GM12878 (cell line): ENCODE data around the gene WSCD2. TPM values are rescaled to one million over a fixed set of nuclear protein-coding genes. Genes with fewer than 3 reads are reported as not detected.

Source experiments
- ATAC-seq: fragments of 200-7000 bp; cut with Tn5 transposase; 3 replicates; pipeline ENCODE4 v1.9.1; 2020; ENCODE audit warnings: mild to moderate bottlenecking, moderate library complexity
- BruUV-seq: library from RNA; stranded (reverse); fragments of 400-500 nt; replicated peaks from 2 replicates; lab custom pipeline; 2021; lab: Mats Ljungman, UMichigan
- CTCF ChIA-PET: fragments of 300-600 bp; sonication (Branson Sonifier 250); formaldehyde crosslinking; extraction: SDS; loops from one replicate; lab custom pipeline; 2021; ENCODE audit warnings: inconsistent platforms; lab: Yijun Ruan, JAX
- POLR2A ChIA-PET: fragments of 350-600 bp; formaldehyde crosslinking; extraction: SDS; loops from one replicate; lab custom pipeline; 2021; ENCODE audit warnings: inconsistent platforms; lab: Charles Lee
- RAD21 ChIA-PET: fragments of 300-600 bp; sonication (Branson Sonifier 250); formaldehyde crosslinking; loops from one replicate; lab custom pipeline; 2023; ENCODE audit warnings: antibody characterized with exemption; ENCODE audit not compliant: unreplicated experiment; lab: Charles Lee
- SMC1A ChIA-PET: fragments of 300-600 bp; sonication (Branson Sonifier 250); formaldehyde crosslinking; loops from one replicate; lab custom pipeline; 2023; ENCODE audit not compliant: unreplicated experiment, uncharacterized antibody; lab: Charles Lee
- DNase-seq: peaks from one replicate; pipeline ENCODE4 v3.0.0-alpha.2; 2011; ENCODE audit warnings: low read depth, low spot score
- FAIRE-seq: peaks from 3 replicates; lab custom pipeline; 2011; peaks lifted over from hg19 to GRCh38; lab: Jason Lieb, UNC
- H2AFZ ChIP-seq: 2 replicates; pipeline ENCODE4 v1.6.0; 2011; ENCODE audit warnings: low read depth, low read length, control low read depth; ENCODE audit not compliant: control insufficient read depth
- H3K27ac ChIP-seq: 2 replicates; pipeline ENCODE4 v1.5.1; 2011; ENCODE audit warnings: control low read depth; ENCODE audit not compliant: control insufficient read depth, insufficient read depth
- H3K27me3 ChIP-seq, 2 experiments: replicated peaks in 1 of 2; 2 replicates each; pipeline versions ENCODE4 v1.6.0 to v1.6.1; 2011; ENCODE audit warnings: low read length in 1 of 2; ENCODE audit not compliant: control insufficient read depth in 2 of 2, insufficient read depth in 2 of 2
- H3K36me3 ChIP-seq, 2 experiments: 2 replicates each; pipeline ENCODE4 v1.5.1; 2011; ENCODE audit warnings: low read length in 1 of 2; ENCODE audit not compliant: control insufficient read depth in 2 of 2, insufficient read depth in 2 of 2
- H3K4me1 ChIP-seq: 2 replicates; pipeline ENCODE4 v1.6.1; 2011; ENCODE audit warnings: mild to moderate bottlenecking, low read length, moderate library complexity, mixed read lengths; ENCODE audit not compliant: control insufficient read depth, insufficient read depth
- H3K4me2 ChIP-seq: 2 replicates; pipeline ENCODE4 v1.6.0; 2011; ENCODE audit warnings: control low read depth; ENCODE audit not compliant: control insufficient read depth, insufficient read depth
- H3K4me3 ChIP-seq: fragments of 200-600 bp; sonication (generic); 2 replicates; pipeline ENCODE4 v1.5.1; 2016
- H3K79me2 ChIP-seq: 2 replicates; pipeline ENCODE4 v1.6.0; 2011; ENCODE audit warnings: low read length; ENCODE audit not compliant: control insufficient read depth, insufficient read depth
- H3K9ac ChIP-seq: 2 replicates; pipeline ENCODE4 v1.8.0; 2011; ENCODE audit warnings: low read length, control low read depth, mixed read lengths; ENCODE audit not compliant: control insufficient read depth, insufficient read depth
- H3K9me3 ChIP-seq: replicated peaks from 3 replicates; pipeline ENCODE4 v1.5.1; 2011; ENCODE audit warnings: mild to moderate bottlenecking, low read length; ENCODE audit not compliant: control insufficient read depth, insufficient read depth
- H4K20me1 ChIP-seq: 2 replicates; pipeline ENCODE4 v1.6.0; 2011; ENCODE audit not compliant: control insufficient read depth, insufficient read depth
- BCLAF1 ChIP-seq: fragments of 450-650 bp; IDR thresholded peaks from 2 replicates; pipeline ENCODE4 v1.6.1; 2017; ENCODE audit warnings: antibody characterized with exemption, mild to moderate bottlenecking, moderate library complexity
- PKNOX1 ChIP-seq: fragments of 450-650 bp; IDR thresholded peaks from 2 replicates; pipeline ENCODE4 v1.6.1; 2016; ENCODE audit warnings: mild to moderate bottlenecking
- RCOR1 ChIP-seq: conservative IDR thresholded peaks from 2 replicates; pipeline ENCODE4 v1.6.1; 2012; ENCODE audit warnings: low read depth, low read length, improper control_type of control experiment
- REST ChIP-seq: IDR thresholded peaks from 2 replicates; pipeline ENCODE4 v1.6.1; 2012; ENCODE audit warnings: mild to moderate bottlenecking, low read depth, low read length
- SMC3 ChIP-seq: IDR thresholded peaks from 2 replicates; pipeline ENCODE4 v1.6.1; 2011; ENCODE audit warnings: low read length, improper control_type of control experiment, borderline replicate concordance
- WGBS: methylation state at CpG from one replicate; pipeline ENCODE4 v1.1.6; 2016; ENCODE audit warnings: low lambda C conversion rate; ENCODE audit not compliant: insufficient replicate concordance, insufficient coverage; ENCODE audit errors: missing lambda C conversion rate; 5-methylcytosine and 5-hydroxymethylcytosine counted together
- in situ Hi-C: fragments of 300-500 bp; cut with MboI; formaldehyde crosslinking; loops from 9 replicates; pipeline ENCODE4 v1.14.3; 2018; ENCODE audit warnings: mixed read lengths
- intact Hi-C: fragments of 100-400 bp; cut with micrococcal nuclease; formaldehyde crosslinking; loops from one replicate; pipeline ENCODE4 v1.14.2; 2022; ENCODE audit not compliant: unreplicated experiment
- polyA plus RNA-seq, 11 experiments: library from polyadenylated mRNA; depleted of rRNA in 4 of 11; unstranded in 6 of 11; stranded (reverse) in 5 of 11; fragments of >200 nt; fragmentation: Nextera tagmentation in 4 of 11; fragmentation: Illumina TruSeq in 1 of 11; extraction: Ambion mirVana in 4 of 11; extraction: Trizol in 1 of 11; gene quantifications; 1 replicate in 1 of 11; 2 replicates in 10 of 11; pipeline versions ENCODE4 v1.2.1 to v1.2.3, GENCODE V29; 2011 to 2016; ENCODE audit warnings: inconsistent platforms in 2 of 11, missing spikeins in 2 of 11, low read depth in 1 of 11
- total RNA-seq, 4 experiments: library from RNA; depleted of rRNA in 3 of 4; stranded (reverse); fragments of >200 nt in 3 of 4; fragmentation: Illumina TruSeq in 1 of 4; extraction: Trizol in 1 of 4; gene quantifications; 2 replicates each; pipeline versions ENCODE4 v1.2.1 to v1.2.3, GENCODE V29; 2013 to 2021
- TF ChIP-seq, protein P1 (sequence below): fragments of 150-350 bp; IDR thresholded peaks from 2 replicates; pipeline ENCODE4 v1.6.1; 2016; ENCODE audit warnings: low read depth, low read length

The WSCD2 gene
- total and polyA plus RNA-seq, 10 of the 15 experiments (the other 5 are each of a cell fraction or from before 2014, with no cell fraction given) = 0.41 TPM; not detected in 9

- no peak overlapping the region for H3K4me2 ChIP-seq
- SMC1A ChIA-PET = no interaction called here
- intact Hi-C loops = no loop called here
These were observed 85.4 kb downstream of the WSCD2 start for GRCh38 chr12:108214486-108214885.

More at GRCh38 chr12:108214486-108214885, 85.4 kb downstream of the WSCD2 start:
- in situ Hi-C loops = no loop called here
- no peaks in the 10 kb centered on the region for H3K36me3 ChIP-seq
- POLR2A ChIA-PET = no interaction called here
- 11% methylated on average over 4 of the region's 4 CpGs for WGBS
- no peaks in the 10 kb centered on the region for H4K20me1 ChIP-seq
- ATAC-seq (no peak), FAIRE-seq (no peak), DNase-seq (no peak)
- H3K4me3 ChIP-seq = no peak overlapping the region
- no peaks in the 10 kb centered on the region for H3K9me3 ChIP-seq
- RAD21 ChIA-PET = no interaction called here
- TF ChIP-seq PKNOX1 = no peak
- TF ChIP-seq BCLAF1 = no peak
- peak; percentile 18; the same call in 1 of the 2 replicates for TF ChIP-seq SMC3
- 0 out of 2 replicates have a peak, but pooled peaks have one; percentile 46 for TF ChIP-seq RCOR1
- TF ChIP-seq, protein P1, sequence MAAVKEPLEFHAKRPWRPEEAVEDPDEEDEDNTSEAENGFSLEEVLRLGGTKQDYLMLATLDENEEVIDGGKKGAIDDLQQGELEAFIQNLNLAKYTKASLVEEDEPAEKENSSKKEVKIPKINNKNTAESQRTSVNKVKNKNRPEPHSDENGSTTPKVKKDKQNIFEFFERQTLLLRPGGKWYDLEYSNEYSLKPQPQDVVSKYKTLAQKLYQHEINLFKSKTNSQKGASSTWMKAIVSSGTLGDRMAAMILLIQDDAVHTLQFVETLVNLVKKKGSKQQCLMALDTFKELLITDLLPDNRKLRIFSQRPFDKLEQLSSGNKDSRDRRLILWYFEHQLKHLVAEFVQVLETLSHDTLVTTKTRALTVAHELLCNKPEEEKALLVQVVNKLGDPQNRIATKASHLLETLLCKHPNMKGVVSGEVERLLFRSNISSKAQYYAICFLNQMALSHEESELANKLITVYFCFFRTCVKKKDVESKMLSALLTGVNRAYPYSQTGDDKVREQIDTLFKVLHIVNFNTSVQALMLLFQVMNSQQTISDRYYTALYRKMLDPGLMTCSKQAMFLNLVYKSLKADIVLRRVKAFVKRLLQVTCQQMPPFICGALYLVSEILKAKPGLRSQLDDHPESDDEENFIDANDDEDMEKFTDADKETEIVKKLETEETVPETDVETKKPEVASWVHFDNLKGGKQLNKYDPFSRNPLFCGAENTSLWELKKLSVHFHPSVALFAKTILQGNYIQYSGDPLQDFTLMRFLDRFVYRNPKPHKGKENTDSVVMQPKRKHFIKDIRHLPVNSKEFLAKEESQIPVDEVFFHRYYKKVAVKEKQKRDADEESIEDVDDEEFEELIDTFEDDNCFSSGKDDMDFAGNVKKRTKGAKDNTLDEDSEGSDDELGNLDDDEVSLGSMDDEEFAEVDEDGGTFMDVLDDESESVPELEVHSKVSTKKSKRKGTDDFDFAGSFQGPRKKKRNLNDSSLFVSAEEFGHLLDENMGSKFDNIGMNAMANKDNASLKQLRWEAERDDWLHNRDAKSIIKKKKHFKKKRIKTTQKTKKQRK = no peak
- TF ChIP-seq REST = peak; percentile 97
- H3K27me3 ChIP-seq = no peaks in the 10 kb centered on the region; a peak in 2 of 4 replicates
- no TSS peak for BruUV-seq
- no peak overlapping the region for H3K27ac ChIP-seq
- H2AFZ ChIP-seq = no peak overlapping the region
- H3K9ac ChIP-seq = no peak overlapping the region
- H3K4me1 ChIP-seq = no peaks in the 10 kb centered on the region
- no peaks in the 10 kb centered on the region for H3K79me2 ChIP-seq
- CTCF ChIA-PET = no interaction called here
